HG03045 (cell line): ENCODE data around the gene DDX31.
"Not testable (repeated sequence)": the region's sequence is repeated elsewhere in the genome, so short reads cannot be mapped to it uniquely, and the experiment has no call there.

Experiments used
- ATAC-seq: cut with Tn5 transposase; IDR thresholded peaks from one replicate; pipeline ENCODE4 v1.9.1; 2021; ENCODE audit warnings: mild to moderate bottlenecking, moderate library complexity; ENCODE audit not compliant: unreplicated experiment

DDX31 gene

GRCh38 chr9:132582786-132583583 is 86.8 kb downstream of the DDX31 start:
- ATAC-seq: no peak

GRCh38 chr9:132582276-132582785 is 87.5 kb downstream of the DDX31 start, which contains the start of gene BARHL1:
TSS of gene BARHL1 (plus strand) at chr9:132582606. CDS start at chr9:132582798, 192 bp downstream.
- no peak for ATAC-seq

- ATAC-seq: no peak
Observed at GRCh38 chr9:132579427-132579798, 90.4 kb downstream of the DDX31 start.

DNA sequence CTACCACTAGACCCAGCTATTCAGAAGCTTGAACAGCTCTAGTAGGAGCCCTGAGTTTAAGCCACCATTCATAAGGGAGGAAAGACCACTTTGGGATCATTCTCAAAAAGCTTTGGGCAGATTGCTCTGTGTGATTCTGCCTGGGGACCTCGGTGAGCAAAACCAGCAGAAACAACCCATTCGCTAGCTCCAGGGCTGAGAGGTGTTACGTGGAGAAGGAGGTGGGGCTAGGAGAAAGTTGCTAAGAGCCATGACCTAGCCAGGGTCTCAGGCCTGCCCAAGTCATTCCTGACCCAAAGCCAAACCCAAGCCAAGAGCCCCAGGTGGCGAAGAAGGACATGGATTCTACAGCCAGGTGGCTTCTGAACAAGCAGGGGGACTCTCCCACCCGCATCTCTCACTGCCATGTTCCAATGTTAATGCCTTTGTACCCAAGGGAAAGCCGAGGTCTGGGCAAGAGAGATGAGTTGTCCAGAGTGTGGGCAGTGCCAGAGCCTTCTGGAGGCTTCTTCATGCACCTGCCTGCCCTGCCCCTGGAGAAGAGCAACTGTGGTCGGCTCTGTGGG is 91.3 kb downstream of the DDX31 start:
- ATAC-seq: no peak

DNA sequence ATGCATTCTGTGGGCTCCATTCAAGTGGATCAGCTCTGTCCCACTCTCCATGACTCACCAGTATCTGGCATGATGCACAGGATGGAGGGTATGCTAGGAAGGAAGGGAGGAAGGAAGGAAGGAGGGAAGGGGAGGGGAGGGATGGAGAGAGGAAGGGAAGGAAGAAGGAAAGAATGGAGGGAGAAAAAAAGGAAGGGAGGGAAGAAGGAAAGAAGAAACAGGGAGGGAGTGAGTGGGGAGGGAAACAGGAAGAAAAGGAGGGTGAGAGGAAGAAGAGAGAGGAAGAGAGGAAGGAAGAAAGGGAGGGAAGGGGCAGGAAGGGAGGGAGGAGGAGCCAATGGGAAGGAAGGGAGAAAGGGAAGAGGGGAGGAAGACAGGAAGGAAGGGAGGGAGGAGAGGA is 92.7 kb downstream of the DDX31 start:
- no peak for ATAC-seq

GRCh38 chr9:132575811-132576210 is 94.0 kb downstream of the DDX31 start:
- no peak for ATAC-seq

- no peak for ATAC-seq
Observed at GRCh38 chr9:132575005-132575609, 94.7 kb downstream of the DDX31 start.

DNA sequence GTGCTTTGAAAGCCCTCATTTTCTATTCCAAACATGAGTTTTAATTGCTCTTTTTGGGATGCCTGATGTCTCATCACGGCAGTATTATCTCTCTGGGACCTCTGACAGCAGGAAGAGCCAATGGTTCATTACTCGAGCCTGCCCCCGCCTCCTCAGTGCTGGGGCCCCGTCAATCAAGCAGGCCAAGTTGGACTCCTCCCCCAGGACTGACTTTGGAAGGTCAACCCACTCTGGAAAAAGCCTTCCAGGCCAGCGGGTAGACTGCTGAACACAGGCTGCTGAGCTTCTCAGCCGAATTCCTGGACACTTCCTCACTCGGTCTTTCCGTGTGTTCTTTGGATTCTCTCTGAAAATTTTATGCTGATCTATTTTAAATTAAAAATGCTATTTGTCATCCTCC is 96.9 kb downstream of the DDX31 start:
- ATAC-seq: no peak

DNA sequence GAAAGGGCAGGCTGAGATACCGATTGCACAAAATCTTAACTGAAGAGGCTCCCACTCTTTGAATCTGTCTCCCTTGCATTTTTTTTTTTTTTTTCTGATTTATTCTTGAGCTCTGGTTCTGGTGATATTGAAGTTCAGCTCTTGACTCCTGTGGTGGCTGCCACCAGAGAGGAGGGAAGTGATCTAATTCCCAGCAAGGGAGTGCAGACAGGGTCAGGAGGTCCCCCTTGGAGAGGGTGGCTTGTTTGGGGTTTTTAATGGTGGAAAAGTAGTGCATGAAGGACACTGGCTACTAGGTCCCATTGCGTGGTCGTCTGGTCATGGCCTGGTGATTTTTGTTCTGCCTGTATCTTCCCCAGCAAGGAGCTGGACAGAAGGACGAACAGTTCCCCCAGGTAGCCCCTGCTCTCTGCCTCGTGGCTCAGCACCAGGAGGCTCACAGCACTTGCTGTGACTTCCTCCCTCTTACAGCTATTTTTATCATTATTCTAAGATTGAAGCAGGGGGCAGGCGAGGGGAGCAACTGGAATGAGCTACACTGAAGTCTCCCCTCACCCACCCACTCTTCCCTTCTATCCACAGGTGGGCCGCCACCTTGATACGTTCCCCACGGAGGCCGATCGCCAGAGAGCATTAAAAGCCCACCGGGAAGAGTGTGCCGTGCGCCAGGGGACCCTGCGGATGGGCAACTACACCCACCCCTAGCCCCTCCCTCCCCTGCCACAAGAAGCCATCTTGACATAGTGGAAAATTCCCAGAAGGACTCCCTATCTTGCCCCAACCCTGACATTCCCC is 97.8 kb downstream of the DDX31 start:
- no peak for ATAC-seq

- not testable (repeated sequence) for ATAC-seq
Observed at GRCh38 chr9:132568787-132569186, 101.0 kb downstream of the DDX31 start.

- no peak for ATAC-seq
Observed at GRCh38 chr9:132564526-132564925, 105.3 kb downstream of the DDX31 start.

GRCh38 chr9:132562306-132562573 is 107.5 kb downstream of the DDX31 start:
- ATAC-seq: no peak

DNA sequence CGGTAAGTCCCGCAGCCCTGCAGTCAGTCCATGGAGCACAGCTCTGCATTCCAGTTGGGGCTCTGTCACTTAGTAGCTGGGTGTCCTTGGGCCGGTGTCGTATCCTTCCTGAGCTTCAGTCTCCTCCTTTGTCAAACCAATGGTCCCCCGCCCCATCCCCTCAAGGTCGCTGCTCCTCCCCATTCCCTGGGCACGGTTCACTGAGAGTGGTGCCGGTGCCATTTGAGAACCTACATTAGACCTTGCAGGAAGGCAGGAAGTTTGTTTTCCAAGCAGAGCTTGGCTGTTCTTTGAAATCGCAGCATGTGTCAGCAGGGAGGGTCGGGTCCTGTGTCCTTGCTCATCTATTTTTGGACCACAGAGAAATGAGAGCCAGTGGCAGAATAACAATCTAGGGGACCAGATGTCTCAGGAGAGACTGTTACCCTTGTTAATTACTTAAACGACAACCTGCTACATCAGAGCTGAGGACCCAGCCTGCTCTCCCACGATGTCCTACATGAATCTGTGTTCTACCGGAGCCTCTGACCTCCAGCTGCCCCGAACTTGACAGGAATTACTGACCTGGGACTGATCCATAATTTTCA is 109.1 kb downstream of the DDX31 start:
- no peak for ATAC-seq

DNA sequence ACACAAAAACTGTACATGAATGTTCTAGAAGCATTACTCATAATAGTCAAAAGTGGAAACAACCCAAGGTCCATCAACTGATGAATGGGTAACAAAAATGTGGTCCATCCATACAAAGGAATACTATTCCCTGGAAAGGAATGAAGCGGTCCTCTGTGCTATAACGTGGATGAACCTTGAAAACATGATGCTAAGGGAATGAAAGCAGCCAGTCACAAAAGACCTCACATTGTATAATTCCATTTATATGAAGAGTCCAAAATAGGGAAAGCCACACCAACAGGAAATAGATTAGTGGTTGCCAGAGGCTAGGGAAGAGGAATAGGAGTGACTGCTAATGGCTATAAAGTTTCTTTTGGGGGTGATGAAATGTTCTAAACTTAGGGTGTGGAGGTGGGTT is 110.1 kb downstream of the DDX31 start:
- ATAC-seq: no peak

DNA sequence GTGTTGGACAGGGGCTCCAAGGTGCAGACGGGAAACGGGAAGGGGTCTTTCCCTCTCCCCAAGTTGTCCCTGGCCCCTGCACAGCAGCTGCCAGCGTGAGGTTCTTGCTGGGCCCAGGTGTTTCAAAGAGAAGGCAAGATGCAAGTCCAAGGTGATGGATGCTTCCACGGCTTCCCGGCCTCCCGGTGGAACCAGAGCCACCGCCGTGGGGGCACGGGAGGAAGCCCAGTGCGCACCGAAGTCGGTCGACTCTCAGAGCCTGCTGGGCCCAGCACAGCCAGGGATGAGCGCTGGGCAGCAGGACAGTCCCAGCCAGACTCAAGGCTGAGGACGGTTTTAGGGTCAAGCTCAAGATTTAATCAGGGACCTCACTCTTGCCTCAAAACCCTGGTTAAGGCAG is 112.6 kb downstream of the DDX31 start:
- no peak for ATAC-seq

- no peak for ATAC-seq
Observed at GRCh38 chr9:132556714-132557113, 113.1 kb downstream of the DDX31 start.

DNA sequence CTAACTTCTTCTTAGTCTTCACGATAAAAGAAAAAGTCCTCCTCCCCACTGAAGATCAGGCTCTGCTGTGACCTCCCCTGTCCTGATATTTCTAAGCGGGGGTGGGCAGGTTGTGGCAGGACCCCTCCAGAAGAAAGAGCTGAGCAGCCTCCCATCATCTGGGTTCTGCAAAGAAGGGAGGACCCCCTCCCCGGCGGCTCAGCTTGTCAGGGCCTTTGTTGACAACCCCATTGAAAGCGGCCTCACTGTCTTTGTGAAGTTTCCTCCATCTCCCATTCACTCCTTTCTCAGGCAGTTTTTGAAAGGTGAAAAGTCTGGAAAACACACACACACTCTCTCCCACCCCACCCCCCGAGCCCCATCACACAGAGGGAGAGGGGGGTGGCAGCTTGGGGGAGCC is 113.5 kb downstream of the DDX31 start:
- no peak for ATAC-seq

DNA sequence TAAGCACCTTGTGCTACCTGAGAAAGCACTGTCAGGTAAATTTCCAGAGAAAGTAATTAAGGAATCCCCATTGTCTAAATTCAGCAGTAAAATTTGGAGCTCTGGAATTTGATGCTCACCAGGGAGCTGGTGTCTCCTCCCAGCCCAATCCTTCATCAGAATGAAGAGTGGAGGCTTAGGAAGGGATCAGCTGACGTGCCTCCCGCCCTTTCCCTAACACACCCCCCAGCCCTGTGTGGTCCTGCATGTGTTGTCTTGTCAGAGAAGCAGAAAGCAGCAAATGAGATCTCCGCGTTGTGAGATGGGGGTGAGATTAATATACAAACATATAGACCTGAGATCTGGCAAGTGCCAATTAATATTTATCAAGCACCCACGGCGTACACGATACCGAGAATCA is 114.3 kb downstream of the DDX31 start:
- no peak for ATAC-seq

DNA sequence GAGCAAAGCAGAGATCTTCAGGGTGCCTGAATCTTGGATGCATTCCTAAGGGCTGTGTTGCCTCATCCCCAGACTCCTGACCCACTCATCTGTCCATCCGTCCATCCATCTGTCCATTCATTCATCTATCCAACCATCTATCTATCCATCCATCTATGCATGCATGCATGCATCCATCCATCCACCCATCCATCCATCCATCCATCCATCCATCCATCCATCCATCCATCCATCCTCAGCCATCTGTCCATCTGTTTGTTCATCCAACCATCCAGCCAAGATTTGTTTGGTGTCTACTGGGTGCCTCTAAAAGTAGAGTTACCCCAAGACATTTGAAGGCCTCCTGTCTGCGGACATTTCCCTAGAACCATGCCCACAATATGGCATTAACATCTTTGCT is 115.0 kb downstream of the DDX31 start:
- ATAC-seq: no peak

DNA sequence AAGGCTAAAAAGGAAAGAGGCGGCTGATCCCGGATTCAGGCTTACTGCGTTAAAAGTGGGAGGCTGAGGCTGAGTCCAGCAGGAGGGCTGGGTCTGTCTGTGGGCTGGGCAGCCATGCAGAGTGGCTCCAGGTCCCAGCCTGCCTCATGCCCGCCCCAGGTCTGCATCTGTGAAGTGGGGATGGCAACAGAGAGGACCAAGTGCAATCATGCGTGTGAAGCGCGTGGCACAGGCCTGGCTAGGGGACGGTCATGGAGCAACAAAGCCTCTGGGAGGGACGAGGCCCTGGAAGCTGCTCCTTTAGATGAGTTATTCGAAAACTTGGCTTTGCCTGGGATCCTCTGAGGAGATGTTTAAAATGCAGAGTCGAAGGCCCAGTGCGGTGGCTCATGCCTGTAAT is 117.7 kb downstream of the DDX31 start:
- ATAC-seq: no peak

- no peak for ATAC-seq
Observed at GRCh38 chr9:132551556-132551955, 118.2 kb downstream of the DDX31 start.
